ENCODE data around the gene ARHGEF19.

Gene ARHGEF19

DNA sequence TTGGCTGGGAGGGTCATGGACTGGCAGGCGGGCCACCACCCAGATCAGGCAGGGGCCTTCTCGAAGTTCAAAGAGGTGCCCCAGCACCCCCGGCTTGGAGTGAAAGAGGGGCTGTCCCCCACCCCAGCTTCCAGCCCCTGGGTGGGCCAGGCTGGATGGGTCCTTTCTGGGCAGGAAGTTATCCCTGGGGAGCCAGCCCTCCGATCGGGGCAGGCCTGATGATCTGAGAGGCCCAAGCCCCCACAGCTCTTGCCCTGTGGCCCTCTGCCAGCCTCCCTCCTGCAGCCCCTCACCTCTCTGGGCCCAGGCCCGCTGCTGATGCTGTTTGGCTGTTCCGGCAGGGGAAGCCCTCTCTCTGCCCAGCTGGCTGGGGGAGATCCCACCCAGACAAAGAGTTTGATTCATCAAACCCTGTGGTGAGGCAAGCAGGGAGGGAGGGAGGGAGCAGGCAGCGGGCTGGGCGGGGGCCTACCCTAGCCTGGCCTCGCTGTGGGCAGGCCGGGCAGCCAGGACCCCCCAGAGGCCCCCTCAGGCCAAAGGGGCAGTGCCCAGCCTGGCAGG, 2.5 kb downstream of the ARHGEF19 start:
- Histone ChIP-seq H3K4me3 (ENCODE audit: low read length) (no peak overlapping the region), H3K4me1 (ENCODE audit: insufficient read depth, low read length) (peaks cover 11% of the 10 kb centered on the region), H3K9me3 (ENCODE audit: low read length) (no peaks in the 10 kb centered on the region), H2AFZ (ENCODE audit: low read depth, low read length) (no peak overlapping the region), H3K27me3 (ENCODE audit: insufficient read depth, low read length) (peaks cover 3% of the 10 kb centered on the region), H3K36me3 (ENCODE audit: insufficient read depth, low read length) (no peaks in the 10 kb centered on the region)

DNA sequence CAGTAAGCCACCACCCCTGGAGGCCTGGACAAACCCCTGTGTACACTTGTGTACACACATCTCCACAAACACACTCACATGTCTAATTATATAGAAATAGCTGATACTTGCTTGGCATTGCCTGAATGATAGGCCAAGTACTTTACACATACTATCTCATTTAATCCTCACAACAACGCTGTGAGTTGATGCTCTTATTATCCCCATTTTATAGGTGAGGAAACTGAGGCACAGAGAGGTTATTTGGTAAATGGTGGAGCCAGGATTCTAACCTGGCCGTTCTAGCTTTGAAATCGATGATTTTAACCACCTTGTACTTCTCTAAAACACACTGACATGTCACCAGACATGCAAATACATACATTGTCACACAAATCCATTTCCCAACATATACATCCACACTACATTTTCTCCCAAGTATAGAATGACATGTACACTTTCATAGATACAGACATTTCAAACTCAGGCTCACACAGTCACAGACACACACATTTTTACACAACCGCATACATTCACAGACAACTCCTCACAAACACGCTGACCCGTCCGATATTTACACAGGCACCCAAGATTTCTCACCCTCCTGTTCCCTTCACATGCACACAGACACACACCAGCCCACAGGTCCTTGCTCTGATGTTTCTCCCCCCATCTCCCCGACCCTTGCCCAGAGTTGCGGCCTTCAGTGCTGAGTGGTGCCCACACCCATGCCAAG, 3.2 kb downstream of the ARHGEF19 start:
- H3K4me3 ChIP-seq (ENCODE audit: low read length) = no peak overlapping the region
- H3K27me3 ChIP-seq (ENCODE audit: insufficient read depth, low read length) = peaks cover 3% of the 10 kb centered on the region
- no peak overlapping the region for H2AFZ ChIP-seq (ENCODE audit: low read depth, low read length)
- H3K9me3 ChIP-seq (ENCODE audit: low read length) = no peaks in the 10 kb centered on the region
- H3K4me1 ChIP-seq (ENCODE audit: insufficient read depth, low read length) = peaks cover 11% of the 10 kb centered on the region
- H3K36me3 ChIP-seq (ENCODE audit: insufficient read depth, low read length) = no peaks in the 10 kb centered on the region

- Histone ChIP-seq H3K4me3 (ENCODE audit: low read length) (no peak overlapping the region), H3K27me3 (ENCODE audit: insufficient read depth, low read length) (peaks cover 3% of the 10 kb centered on the region), H3K9me3 (ENCODE audit: low read length) (no peaks in the 10 kb centered on the region), H3K4me1 (ENCODE audit: insufficient read depth, low read length) (peaks cover 11% of the 10 kb centered on the region), H3K36me3 (ENCODE audit: insufficient read depth, low read length) (no peaks in the 10 kb centered on the region), H2AFZ (ENCODE audit: low read depth, low read length) (no peak overlapping the region)
These were observed 4.0 kb downstream of the ARHGEF19 start for GRCh38 chr1:16208270-16208987.

GRCh38 chr1:16207318-16208269, 4.9 kb downstream of the ARHGEF19 start:
- Histone ChIP-seq H3K4me1 (ENCODE audit: insufficient read depth, low read length) (peaks cover 11% of the 10 kb centered on the region), H2AFZ (ENCODE audit: low read depth, low read length) (peak overlapping the region; percentile 71), H3K4me3 (ENCODE audit: low read length) (peak overlapping the region; percentile 42), H3K36me3 (ENCODE audit: insufficient read depth, low read length) (no peaks in the 10 kb centered on the region), H3K9me3 (ENCODE audit: low read length) (no peaks in the 10 kb centered on the region), H3K27me3 (ENCODE audit: insufficient read depth, low read length) (peaks cover 3% of the 10 kb centered on the region)

DNA sequence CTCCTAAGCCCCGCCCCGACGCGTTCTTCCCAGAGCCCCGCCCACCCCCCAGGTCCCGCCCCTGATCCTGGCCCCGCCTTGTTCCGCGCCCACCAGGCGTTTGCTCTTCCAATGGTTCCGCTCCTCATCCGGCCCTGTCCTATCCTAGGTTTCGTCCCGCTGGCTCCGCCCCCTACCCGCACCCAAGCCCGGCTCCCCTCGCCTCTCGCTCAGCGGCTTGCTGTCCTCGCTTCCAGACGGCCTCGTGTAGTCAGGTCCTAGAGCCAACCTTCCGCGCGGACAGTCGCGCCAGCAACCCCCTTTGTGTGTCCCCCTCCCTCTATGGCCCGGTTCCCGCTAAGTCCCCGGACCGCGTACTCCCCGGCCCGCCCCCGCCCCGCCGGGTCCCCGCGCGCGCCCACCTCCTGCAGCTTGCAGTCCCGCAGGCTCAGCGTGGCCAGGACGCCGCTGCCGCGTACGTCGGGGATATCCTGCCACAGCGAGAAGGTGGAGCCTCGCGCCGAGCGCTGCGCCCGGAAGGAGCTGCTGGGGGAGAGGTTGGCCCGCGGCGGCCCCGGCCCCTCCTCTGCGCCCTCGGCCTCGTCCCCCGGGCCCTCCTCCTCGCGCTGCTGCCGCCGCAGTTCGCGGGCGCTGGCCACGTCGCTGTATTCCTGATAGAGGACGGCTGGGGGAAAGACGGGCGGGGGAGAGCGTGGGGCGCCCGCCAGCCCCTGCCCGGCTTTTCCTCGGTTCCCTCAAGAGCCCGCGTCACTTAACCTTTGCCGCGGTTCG, 5.7 kb downstream of the ARHGEF19 start:
- peaks cover 8% of the 10 kb centered on the region for H3K4me1 ChIP-seq (ENCODE audit: insufficient read depth, low read length)
- peaks cover 3% of the 10 kb centered on the region for H3K27me3 ChIP-seq (ENCODE audit: insufficient read depth, low read length)
- peak overlapping the region; percentile 42 for H3K4me3 ChIP-seq (ENCODE audit: low read length)
- H3K9me3 ChIP-seq (ENCODE audit: low read length) = no peaks in the 10 kb centered on the region
- peak overlapping the region; percentile 71 for H2AFZ ChIP-seq (ENCODE audit: low read depth, low read length)
- H3K36me3 ChIP-seq (ENCODE audit: insufficient read depth, low read length) = no peaks in the 10 kb centered on the region

GRCh38 chr1:16205891-16206546, 6.4 kb downstream of the ARHGEF19 start:
- H3K4me1 ChIP-seq (ENCODE audit: insufficient read depth, low read length) = peaks cover 8% of the 10 kb centered on the region
- peak overlapping the region; percentile 45 for H3K4me3 ChIP-seq (ENCODE audit: low read length)
- peaks cover 3% of the 10 kb centered on the region for H3K27me3 ChIP-seq (ENCODE audit: insufficient read depth, low read length)
- H3K9me3 ChIP-seq (ENCODE audit: low read length) = no peaks in the 10 kb centered on the region
- no peak overlapping the region for H2AFZ ChIP-seq (ENCODE audit: low read depth, low read length)
- H3K36me3 ChIP-seq (ENCODE audit: insufficient read depth, low read length) = no peaks in the 10 kb centered on the region

GRCh38 chr1:16205334-16205671, 7.1 kb downstream of the ARHGEF19 start:
- peaks cover 8% of the 10 kb centered on the region for H3K4me1 ChIP-seq (ENCODE audit: insufficient read depth, low read length)
- H3K27me3 ChIP-seq (ENCODE audit: insufficient read depth, low read length) = no peaks in the 10 kb centered on the region
- H3K4me3 ChIP-seq (ENCODE audit: low read length) = no peak overlapping the region
- no peaks in the 10 kb centered on the region for H3K36me3 ChIP-seq (ENCODE audit: insufficient read depth, low read length)
- H3K9me3 ChIP-seq (ENCODE audit: low read length) = no peaks in the 10 kb centered on the region
- no peak overlapping the region for H2AFZ ChIP-seq (ENCODE audit: low read depth, low read length)

- Histone ChIP-seq H3K27me3 (ENCODE audit: insufficient read depth, low read length) (no peaks in the 10 kb centered on the region), H2AFZ (ENCODE audit: low read depth, low read length) (no peak overlapping the region), H3K36me3 (ENCODE audit: insufficient read depth, low read length) (no peaks in the 10 kb centered on the region), H3K9me3 (ENCODE audit: low read length) (no peaks in the 10 kb centered on the region), H3K4me3 (ENCODE audit: low read length) (no peak overlapping the region), H3K4me1 (ENCODE audit: insufficient read depth, low read length) (peaks cover 5% of the 10 kb centered on the region)
These were observed 7.7 kb downstream of the ARHGEF19 start for GRCh38 chr1:16204634-16205333.

DNA sequence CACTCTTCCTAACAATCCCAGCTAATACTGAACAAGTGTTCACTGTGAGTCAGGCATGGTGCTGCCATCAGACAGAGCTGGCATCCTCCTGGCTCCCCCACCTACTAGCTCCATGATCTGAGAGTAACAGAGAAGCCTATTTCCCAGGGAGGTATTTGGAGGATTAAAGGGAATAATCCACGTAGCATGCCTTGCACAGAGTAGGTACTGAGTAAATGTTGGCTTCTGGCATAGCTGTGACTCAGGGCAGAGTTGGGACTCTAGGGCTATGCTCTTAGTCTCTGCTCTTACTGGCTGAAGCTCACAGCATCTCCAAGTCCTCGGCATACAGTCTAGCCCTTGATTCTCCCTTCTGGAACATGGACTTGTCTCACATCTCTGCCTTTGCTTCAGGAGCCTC, 8.2 kb downstream of the ARHGEF19 start:
- no peaks in the 10 kb centered on the region for H3K36me3 ChIP-seq (ENCODE audit: insufficient read depth, low read length)

DNA sequence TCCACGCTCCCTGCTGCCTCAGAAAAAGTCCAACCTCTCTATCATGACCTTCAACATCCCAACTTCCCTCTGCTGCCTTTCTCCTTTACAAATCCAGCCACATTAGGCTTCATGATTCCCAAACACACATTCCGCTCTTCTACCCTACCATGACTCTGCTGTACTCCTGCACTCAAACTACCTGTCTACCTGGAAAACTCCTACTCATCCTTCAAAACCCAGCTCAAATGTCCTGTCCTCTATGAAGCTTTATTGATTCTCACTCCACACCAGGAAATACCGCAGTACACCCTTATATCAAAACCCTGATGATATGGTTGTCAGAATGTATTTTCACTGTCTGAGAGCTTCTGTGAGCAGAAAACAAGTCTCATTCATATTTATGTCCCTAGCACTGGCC, 8.9 kb downstream of the ARHGEF19 start:
- no peaks in the 10 kb centered on the region for H3K36me3 ChIP-seq (ENCODE audit: insufficient read depth, low read length)
- no peak overlapping the region for H2AFZ ChIP-seq (ENCODE audit: low read depth, low read length)
- no peaks in the 10 kb centered on the region for H3K27me3 ChIP-seq (ENCODE audit: insufficient read depth, low read length)
- H3K9me3 ChIP-seq (ENCODE audit: low read length) = no peaks in the 10 kb centered on the region
- H3K4me3 ChIP-seq (ENCODE audit: low read length) = no peak overlapping the region
- H3K4me1 ChIP-seq (ENCODE audit: insufficient read depth, low read length) = peaks cover 2% of the 10 kb centered on the region

More for the DNA sequence above, 8.2 kb downstream of the ARHGEF19 start:
- Histone ChIP-seq H3K4me3 (ENCODE audit: low read length) (no peak overlapping the region), H2AFZ (ENCODE audit: low read depth, low read length) (no peak overlapping the region), H3K27me3 (ENCODE audit: insufficient read depth, low read length) (no peaks in the 10 kb centered on the region), H3K9me3 (ENCODE audit: low read length) (no peaks in the 10 kb centered on the region), H3K4me1 (ENCODE audit: insufficient read depth, low read length) (peaks cover 2% of the 10 kb centered on the region)

- no peaks in the 10 kb centered on the region for H3K9me3 ChIP-seq (ENCODE audit: low read length)
- H3K4me1 ChIP-seq (ENCODE audit: insufficient read depth, low read length) = peaks cover 2% of the 10 kb centered on the region
- no peak overlapping the region for H2AFZ ChIP-seq (ENCODE audit: low read depth, low read length)
- no peak overlapping the region for H3K4me3 ChIP-seq (ENCODE audit: low read length)
- H3K36me3 ChIP-seq (ENCODE audit: insufficient read depth, low read length) = no peaks in the 10 kb centered on the region
- no peaks in the 10 kb centered on the region for H3K27me3 ChIP-seq (ENCODE audit: insufficient read depth, low read length)
These were observed 9.9 kb downstream of the ARHGEF19 start for GRCh38 chr1:16202281-16203210.
